ENCODE results near the gene CPNE7. TPM values are rescaled to one million over a fixed set of nuclear protein-coding genes. Genes with fewer than 3 reads are reported as not detected.

The CPNE7 gene
- total and polyA plus RNA-seq, 2 of the 13 experiments (the other 11 are each of a cell fraction or from before 2014, with no cell fraction given), result 0.59 TPM; not detected in 1

DNA sequence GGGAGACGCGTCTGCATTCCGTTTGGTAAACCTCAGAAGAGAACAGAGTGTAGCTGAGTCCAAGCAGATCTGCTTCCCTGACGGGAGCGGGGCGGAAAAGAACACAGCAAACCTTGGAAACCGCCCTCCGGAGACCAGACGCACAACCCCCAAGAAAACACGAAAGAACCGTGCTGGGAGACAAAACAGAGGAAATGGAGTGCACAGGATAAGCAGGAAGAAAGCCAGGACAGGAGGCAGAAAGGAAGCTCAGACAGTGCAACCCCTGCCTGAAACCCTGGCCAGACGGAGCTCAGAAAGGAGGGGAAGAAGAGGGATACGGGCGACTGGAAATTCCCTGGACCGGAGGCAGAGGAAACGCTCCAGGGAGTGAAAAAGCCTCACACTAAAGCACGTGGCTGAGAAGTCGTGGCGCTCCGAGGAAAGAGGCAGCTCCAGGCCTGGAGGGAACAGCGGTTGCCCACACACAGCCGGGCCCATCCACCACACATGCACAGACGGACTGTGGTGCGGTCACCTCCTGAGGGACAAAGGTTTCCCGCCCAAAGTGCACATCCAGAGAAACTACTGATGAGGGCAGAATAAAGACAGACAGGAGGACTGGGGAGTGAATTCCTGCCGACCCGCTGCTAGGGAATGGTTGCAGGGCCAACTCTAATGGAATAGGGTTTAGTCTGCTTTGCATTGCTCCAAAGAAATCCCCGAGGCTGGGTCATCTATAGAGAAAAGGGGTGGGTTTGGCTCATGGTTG is 48.1 kb downstream of the CPNE7 start (continued):
- TF ChIP-seq, protein P1, sequence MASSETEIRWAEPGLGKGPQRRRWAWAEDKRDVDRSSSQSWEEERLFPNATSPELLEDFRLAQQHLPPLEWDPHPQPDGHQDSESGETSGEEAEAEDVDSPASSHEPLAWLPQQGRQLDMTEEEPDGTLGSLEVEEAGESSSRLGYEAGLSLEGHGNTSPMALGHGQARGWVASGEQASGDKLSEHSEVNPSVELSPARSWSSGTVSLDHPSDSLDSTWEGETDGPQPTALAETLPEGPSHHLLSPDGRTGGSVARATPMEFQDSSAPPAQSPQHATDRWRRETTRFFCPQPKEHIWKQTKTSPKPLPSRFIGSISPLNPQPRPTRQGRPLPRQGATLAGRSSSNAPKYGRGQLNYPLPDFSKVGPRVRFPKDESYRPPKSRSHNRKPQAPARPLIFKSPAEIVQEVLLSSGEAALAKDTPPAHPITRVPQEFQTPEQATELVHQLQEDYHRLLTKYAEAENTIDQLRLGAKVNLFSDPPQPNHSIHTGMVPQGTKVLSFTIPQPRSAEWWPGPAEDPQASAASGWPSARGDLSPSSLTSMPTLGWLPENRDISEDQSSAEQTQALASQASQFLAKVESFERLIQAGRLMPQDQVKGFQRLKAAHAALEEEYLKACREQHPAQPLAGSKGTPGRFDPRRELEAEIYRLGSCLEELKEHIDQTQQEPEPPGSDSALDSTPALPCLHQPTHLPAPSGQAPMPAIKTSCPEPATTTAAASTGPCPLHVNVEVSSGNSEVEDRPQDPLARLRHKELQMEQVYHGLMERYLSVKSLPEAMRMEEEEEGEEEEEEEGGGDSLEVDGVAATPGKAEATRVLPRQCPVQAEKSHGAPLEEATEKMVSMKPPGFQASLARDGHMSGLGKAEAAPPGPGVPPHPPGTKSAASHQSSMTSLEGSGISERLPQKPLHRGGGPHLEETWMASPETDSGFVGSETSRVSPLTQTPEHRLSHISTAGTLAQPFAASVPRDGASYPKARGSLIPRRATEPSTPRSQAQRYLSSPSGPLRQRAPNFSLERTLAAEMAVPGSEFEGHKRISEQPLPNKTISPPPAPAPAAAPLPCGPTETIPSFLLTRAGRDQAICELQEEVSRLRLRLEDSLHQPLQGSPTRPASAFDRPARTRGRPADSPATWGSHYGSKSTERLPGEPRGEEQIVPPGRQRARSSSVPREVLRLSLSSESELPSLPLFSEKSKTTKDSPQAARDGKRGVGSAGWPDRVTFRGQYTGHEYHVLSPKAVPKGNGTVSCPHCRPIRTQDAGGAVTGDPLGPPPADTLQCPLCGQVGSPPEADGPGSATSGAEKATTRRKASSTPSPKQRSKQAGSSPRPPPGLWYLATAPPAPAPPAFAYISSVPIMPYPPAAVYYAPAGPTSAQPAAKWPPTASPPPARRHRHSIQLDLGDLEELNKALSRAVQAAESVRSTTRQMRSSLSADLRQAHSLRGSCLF (CRISPR knock-in tag; IDR thresholded peaks at IDR 0.05; ENCODE audit: borderline replicate concordance), result no peak
- TF ChIP-seq, protein P2, sequence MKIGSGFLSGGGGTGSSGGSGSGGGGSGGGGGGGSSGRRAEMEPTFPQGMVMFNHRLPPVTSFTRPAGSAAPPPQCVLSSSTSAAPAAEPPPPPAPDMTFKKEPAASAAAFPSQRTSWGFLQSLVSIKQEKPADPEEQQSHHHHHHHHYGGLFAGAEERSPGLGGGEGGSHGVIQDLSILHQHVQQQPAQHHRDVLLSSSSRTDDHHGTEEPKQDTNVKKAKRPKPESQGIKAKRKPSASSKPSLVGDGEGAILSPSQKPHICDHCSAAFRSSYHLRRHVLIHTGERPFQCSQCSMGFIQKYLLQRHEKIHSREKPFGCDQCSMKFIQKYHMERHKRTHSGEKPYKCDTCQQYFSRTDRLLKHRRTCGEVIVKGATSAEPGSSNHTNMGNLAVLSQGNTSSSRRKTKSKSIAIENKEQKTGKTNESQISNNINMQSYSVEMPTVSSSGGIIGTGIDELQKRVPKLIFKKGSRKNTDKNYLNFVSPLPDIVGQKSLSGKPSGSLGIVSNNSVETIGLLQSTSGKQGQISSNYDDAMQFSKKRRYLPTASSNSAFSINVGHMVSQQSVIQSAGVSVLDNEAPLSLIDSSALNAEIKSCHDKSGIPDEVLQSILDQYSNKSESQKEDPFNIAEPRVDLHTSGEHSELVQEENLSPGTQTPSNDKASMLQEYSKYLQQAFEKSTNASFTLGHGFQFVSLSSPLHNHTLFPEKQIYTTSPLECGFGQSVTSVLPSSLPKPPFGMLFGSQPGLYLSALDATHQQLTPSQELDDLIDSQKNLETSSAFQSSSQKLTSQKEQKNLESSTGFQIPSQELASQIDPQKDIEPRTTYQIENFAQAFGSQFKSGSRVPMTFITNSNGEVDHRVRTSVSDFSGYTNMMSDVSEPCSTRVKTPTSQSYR (CRISPR knock-in tag; IDR thresholded peaks at IDR 0.05; ENCODE audit: borderline replicate concordance), result 0 out of 2 replicates have a peak, but pooled peaks have one; percentile 6
- TF ChIP-seq, protein P3, sequence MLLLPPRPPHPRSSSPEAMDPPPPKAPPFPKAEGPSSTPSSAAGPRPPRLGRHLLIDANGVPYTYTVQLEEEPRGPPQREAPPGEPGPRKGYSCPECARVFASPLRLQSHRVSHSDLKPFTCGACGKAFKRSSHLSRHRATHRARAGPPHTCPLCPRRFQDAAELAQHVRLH (CRISPR knock-in tag; IDR thresholded peaks at IDR 0.05; ENCODE audit: borderline replicate concordance, low read depth), result 0 out of 2 replicates have a peak, but pooled peaks have one; percentile 60
- no peak for TF ChIP-seq HDAC1 (CRISPR knock-in tag; IDR thresholded peaks at IDR 0.05)
- no peak for TF ChIP-seq REXO4 (CRISPR knock-in tag; IDR thresholded peaks at IDR 0.05; ENCODE audit: borderline replicate concordance)
- no peak for TF ChIP-seq RBFOX2 (IDR thresholded peaks at IDR 0.05; ENCODE audit: low read depth, low read length)
- TF ChIP-seq TOPORS (CRISPR knock-in tag; IDR thresholded peaks at IDR 0.05), result 0 out of 2 replicates have a peak, but pooled peaks have one; percentile 53
- TF ChIP-seq ZBTB7A (CRISPR knock-in tag; IDR thresholded peaks at IDR 0.05), result no peak
- no peak for TF ChIP-seq ARNTL (CRISPR knock-in tag; IDR thresholded peaks at IDR 0.05)
- no peak for TF ChIP-seq HNRNPUL1 (IDR thresholded peaks at IDR 0.05; ENCODE audit: low read depth, low read length)
- no peak for TF ChIP-seq CCDC6 (CRISPR knock-in tag; IDR thresholded peaks at IDR 0.05)
- TF ChIP-seq, protein P4, sequence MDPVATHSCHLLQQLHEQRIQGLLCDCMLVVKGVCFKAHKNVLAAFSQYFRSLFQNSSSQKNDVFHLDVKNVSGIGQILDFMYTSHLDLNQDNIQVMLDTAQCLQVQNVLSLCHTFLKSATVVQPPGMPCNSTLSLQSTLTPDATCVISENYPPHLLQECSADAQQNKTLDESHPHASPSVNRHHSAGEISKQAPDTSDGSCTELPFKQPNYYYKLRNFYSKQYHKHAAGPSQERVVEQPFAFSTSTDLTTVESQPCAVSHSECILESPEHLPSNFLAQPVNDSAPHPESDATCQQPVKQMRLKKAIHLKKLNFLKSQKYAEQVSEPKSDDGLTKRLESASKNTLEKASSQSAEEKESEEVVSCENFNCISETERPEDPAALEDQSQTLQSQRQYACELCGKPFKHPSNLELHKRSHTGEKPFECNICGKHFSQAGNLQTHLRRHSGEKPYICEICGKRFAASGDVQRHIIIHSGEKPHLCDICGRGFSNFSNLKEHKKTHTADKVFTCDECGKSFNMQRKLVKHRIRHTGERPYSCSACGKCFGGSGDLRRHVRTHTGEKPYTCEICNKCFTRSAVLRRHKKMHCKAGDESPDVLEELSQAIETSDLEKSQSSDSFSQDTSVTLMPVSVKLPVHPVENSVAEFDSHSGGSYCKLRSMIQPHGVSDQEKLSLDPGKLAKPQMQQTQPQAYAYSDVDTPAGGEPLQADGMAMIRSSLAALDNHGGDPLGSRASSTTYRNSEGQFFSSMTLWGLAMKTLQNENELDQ (CRISPR knock-in tag; IDR thresholded peaks at IDR 0.05; ENCODE audit: borderline replicate concordance), result no peak
- TF ChIP-seq WIZ (CRISPR knock-in tag; IDR thresholded peaks at IDR 0.05), result no peak
- TF ChIP-seq, protein P5, sequence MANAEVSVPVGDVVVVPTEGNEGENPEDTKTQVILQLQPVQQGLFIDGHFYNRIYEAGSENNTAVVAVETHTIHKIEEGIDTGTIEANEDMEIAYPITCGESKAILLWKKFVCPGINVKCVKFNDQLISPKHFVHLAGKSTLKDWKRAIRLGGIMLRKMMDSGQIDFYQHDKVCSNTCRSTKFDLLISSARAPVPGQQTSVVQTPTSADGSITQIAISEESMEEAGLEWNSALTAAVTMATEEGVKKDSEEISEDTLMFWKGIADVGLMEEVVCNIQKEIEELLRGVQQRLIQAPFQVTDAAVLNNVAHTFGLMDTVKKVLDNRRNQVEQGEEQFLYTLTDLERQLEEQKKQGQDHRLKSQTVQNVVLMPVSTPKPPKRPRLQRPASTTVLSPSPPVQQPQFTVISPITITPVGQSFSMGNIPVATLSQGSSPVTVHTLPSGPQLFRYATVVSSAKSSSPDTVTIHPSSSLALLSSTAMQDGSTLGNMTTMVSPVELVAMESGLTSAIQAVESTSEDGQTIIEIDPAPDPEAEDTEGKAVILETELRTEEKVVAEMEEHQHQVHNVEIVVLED (CRISPR knock-in tag; IDR thresholded peaks at IDR 0.05; ENCODE audit: borderline replicate concordance), result 0 out of 2 replicates have a peak, but pooled peaks have one; percentile 28

Data from HepG2 (cell line).